Activated naive CD4-positive, alpha-beta T cell treated with anti-CD3 and anti-CD28 coated beads, Interleukin-2, amount 50 U/mL, for 72 hours (primary cell): ENCODE data around the gene APOBEC3A. TPM values are rescaled to one million over a fixed set of nuclear protein-coding genes. Genes with fewer than 3 reads are reported as not detected.
"Not testable (repeated sequence)": the region's sequence is repeated elsewhere in the genome, so short reads cannot be mapped to it uniquely, and the experiment has no call there.

Source experiments
- ATAC-seq, 2 donors: fragments of 150-1000 bp; cut with Tn5 transposase; 2 replicates each; pipeline ENCODE4 v1.10.0; 2021; ENCODE audit warnings: mild to moderate bottlenecking in 2 of 2, moderate library complexity in 2 of 2
- DNase-seq, 2 donors: peaks; one replicate each; pipeline ENCODE4 v3.0.0; 2021 to 2022; ENCODE audit warnings: low spot score in 2 of 2
- H3K27ac Mint-ChIP-seq, 2 donors: one replicate each; pipeline ENCODE4 v1.8.0; 2022; ENCODE audit warnings: mild to moderate bottlenecking in 2 of 2, mixed read lengths in 2 of 2
- H3K36me3 Mint-ChIP-seq, 2 donors: one replicate each; pipeline ENCODE4 v1.8.0; 2022; ENCODE audit warnings: mixed read lengths in 2 of 2
- H3K9me3 Mint-ChIP-seq, 2 donors: one replicate each; pipeline ENCODE4 v1.8.0; 2022; ENCODE audit warnings: mixed read lengths in 2 of 2
- total RNA-seq, 2 donors: library from RNA; stranded (reverse); gene quantifications; one replicate each; pipeline ENCODE4 v1.2.3, GENCODE V29; 2022

Gene APOBEC3A
- total RNA-seq, 2 donors from 2014 or later = not detected

DNA sequence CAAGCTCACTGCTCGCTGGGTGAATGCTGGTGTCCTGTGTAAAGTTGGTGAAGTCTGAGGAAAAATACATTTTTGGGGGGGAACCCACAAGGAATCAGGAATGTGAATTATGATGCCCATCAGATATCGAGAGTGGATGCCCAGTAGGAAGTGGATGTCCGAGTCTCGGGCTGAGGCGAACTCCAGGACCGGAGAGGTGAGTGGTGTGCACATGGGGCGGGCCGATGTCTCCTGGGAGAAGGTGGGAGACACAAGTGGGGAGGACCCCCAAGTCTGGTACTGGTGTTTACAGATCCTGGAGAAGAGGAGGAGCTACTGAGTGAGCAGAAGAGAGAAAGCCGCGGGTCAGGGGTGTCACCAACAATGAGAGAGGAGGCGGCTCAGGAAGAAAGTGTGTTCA is 19.2 kb upstream of the APOBEC3A start:
- DNase-seq (no peak), ATAC-seq (no peak)
- Mint-ChIP-seq H3K27ac (no peak overlapping the region), H3K36me3 (no peaks in the 10 kb centered on the region), H3K9me3 (no peaks in the 10 kb centered on the region)

DNA sequence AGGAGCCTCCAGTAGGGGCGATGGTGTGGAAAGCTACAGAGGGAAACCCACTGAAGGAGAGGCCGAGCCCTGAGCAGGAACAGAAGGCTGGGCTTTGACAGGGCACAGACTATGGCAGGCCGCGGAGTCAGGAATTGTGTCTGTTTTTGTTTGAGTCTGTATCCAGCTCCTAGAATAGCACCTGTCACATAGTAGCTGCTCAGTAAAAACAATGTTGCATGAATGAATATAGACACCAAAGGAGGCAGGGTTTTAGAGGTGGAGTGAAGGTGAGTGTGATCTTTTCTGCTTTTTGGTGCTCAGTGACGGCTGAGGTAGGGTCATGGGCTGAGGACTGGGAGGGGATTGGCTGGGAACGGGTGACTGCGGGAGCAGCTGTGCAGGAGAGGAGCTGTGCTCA is 18.5 kb upstream of the APOBEC3A start:
- no peaks in the 10 kb centered on the region for H3K9me3 Mint-ChIP-seq
- no peak overlapping the region for H3K27ac Mint-ChIP-seq
- DNase-seq = no peak
- H3K36me3 Mint-ChIP-seq = no peaks in the 10 kb centered on the region
- no peak for ATAC-seq

DNA sequence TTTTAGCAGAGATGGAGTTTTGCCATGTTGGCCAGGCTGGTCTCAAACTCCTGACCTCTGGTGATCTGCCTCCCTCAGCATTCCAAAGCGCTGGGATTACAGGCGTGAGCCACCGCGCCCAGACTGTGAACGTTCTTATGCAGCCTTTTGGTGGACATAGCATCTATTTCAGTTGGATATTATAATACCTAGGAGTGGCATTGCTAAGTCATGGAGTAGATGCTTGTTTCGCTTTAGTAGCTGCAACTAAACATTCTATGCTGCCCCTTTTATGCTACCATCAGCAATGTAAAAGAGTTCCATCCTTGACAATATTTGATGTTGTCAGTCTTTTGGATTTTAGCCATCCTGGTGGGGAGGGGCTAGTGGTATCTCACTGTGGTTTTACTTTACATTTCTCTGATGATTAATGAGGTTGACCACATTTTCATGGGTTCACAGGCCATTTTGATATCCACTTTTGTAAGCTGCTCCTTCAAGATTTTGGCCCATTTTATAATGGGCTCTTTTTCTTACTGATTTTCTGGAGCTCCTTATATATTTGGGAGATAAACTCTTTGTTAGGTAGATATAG is 16.5 kb upstream of the APOBEC3A start:
- Mint-ChIP-seq H3K9me3 (no peaks in the 10 kb centered on the region), H3K36me3 (no peaks in the 10 kb centered on the region), H3K27ac (peak overlapping the region in 1 of 2 donors; percentile 84)
- ATAC-seq (peak; percentile 18 to 25), DNase-seq (peak in 1 of 2 donors; percentile 31)

DNA sequence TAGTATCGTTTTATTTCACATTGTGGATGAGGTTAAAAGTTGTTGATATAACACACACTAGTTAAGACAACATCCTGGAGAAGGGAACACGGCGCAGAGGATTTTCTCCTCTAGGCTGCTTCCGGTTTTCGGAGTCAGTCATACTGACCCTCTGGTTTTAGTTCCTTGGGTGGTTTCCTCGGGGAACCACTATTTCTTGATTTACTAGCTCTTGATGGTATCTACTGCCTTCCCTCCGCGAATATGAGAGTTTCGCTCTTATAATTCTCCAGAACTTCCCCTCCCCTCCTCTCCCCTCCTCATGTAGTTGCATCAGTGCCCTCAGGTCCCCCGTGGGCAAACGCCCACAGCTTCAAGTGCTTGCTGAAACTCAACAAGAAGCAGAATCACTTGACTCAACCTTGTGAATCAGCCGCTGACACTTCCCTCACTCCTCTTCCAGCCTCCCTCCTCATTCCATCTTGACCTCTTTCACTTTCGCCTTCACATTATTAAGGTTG is 15.9 kb upstream of the APOBEC3A start:
- no peaks in the 10 kb centered on the region for H3K36me3 Mint-ChIP-seq
- no peaks in the 10 kb centered on the region for H3K9me3 Mint-ChIP-seq
- peak overlapping the region; percentile 84 to 86 for H3K27ac Mint-ChIP-seq
- ATAC-seq (peak; percentile 92 to 94), DNase-seq (peak; percentile 56 to 84)

DNA sequence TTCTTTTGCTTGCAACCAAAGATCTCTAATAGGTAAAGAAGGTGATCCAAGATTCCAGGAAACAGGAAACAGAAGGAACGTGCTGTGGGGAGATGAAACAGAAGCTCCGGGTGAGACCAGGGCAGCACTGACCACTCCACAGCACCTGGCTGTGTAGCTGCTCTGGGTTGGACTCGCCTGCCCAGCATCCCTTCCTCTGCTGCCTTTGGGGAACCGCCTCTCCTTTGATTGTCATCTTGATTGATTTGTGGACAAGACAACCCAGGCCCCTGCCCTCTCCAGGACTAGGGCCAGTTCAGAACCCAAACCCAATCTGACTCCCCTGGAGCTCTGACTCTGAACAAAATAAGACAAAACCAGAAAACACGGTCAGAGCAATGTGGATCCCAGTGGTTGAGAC is 14.7 kb upstream of the APOBEC3A start:
- Mint-ChIP-seq H3K27ac (peak overlapping the region in 1 of 2 donors; percentile 34), H3K9me3 (no peaks in the 10 kb centered on the region), H3K36me3 (no peaks in the 10 kb centered on the region)
- DNase-seq = no peak
- ATAC-seq = no peak

DNA sequence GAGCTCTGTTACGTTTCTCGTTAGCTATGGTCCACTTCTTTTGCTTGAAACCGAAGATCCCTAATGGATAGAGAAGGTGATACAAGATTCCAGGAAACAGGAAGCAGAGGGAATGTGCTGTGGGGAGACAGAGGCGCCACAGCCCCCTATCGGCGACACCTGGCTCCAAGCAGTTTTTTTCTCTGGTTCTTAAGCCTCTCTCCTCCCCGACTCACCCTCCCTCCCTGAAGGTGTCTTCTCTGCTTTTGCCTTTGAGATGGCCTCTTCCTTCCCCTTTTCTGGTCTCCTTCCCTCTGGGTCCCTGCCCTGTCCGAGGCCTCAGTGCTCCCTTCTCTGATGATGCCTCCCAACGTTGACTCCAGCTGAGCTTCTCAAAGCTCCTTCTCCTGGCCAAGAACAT is 14.2 kb upstream of the APOBEC3A start:
- DNase-seq (peak in 1 of 2 donors; percentile 31), ATAC-seq (no peak)
- Mint-ChIP-seq H3K27ac (peak overlapping the region in 1 of 2 donors; percentile 34), H3K9me3 (no peaks in the 10 kb centered on the region), H3K36me3 (no peaks in the 10 kb centered on the region)

DNA sequence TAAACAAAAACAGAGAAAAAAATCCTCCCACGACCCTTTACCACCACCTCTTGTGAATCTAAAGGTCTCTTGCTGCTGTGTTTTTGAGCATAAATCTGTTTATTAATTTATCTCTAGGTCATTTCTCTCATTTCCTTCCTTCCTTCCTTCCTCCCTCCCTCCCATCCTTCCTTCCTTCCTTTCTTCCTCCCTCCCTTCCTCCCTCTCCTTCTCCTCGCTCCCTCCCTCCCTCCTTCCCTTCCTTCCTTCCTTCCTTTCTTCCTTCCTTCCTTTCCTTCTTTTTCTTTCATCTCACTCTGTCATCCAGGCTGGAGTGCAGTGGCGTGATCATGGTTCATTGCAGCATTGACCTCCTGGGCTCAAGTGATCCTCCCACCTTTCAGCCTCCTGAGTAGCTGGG is 13.5 kb upstream of the APOBEC3A start:
- Mint-ChIP-seq H3K9me3 (no peaks in the 10 kb centered on the region), H3K36me3 (no peaks in the 10 kb centered on the region), H3K27ac (no peak overlapping the region)
- DNase-seq (no peak), ATAC-seq (no peak)

DNA sequence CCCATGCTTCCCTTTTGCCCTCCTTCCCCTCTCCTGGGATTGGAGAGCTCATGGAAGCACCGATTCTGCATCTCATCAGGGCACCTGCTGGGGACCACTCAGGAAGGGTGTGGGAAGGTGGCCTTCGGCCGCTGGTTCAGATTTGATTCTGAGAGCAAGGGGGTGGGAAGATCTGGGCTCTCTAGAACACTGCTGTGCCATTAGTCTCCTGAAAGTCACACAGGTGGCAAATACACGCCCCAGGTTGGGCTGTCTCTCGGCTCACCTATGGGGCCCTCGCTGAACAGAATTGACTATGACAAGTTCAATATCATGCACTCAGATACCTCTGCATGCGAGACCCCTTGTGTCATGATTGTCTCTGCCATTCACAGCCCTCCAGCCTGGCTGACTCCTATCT is 12.8 kb upstream of the APOBEC3A start:
- DNase-seq (no peak), ATAC-seq (no peak)
- H3K9me3 Mint-ChIP-seq = no peaks in the 10 kb centered on the region
- H3K36me3 Mint-ChIP-seq = no peaks in the 10 kb centered on the region
- no peak overlapping the region for H3K27ac Mint-ChIP-seq

DNA sequence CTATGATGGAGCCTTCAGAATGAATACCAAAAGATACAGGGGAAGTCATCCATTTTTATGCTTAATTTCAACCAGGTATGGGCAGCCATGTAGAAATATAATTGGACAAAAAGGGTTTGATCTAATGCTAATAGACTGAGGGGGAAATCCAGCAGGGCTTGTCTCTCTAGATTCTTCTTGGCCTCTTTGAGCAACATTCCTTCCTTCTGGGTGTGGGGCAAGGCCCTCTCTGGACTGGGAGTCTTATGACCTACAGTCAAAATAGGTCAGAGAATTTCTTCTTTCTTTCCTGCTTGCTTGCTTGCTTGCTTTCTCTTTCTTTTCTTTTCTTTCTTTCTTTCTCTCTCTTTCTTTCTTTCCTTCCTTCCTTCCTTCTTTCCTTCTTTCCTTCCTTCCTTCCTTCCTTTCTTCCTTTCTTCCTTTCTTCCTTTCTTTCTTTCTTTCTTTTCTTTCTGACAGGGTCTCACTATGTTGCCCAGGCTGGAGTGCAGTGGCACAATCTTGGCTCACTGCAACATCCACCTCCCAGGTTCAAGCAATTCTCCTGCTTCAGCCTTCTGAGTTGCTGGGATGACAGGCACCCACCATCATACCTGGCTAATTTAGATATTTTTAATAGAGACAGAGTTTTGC is 11.6 kb upstream of the APOBEC3A start:
- not testable (repeated sequence) for ATAC-seq, H3K36me3 Mint-ChIP-seq
- peak overlapping the region in 1 of 2 donors; percentile 22 for H3K27ac Mint-ChIP-seq

DNA sequence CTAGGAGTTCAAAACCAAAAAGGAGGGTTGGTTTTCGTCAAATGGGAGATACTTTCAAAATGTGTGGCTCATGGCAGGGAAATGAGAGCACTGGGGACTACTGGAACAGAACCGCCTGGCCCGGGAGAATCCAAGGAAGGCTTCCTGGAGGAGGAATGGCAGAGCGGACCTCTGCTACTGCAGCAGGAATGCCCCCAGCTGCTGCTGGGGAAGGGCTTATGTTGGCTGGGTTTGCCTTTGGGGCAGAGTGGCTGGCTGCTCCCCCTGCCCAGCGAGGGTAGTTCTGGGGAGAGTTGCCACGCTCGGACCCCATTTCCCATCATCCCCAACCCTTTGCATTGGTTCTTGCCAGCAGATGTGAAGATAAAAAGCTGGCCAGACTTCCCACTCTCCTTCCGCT is 10.6 kb upstream of the APOBEC3A start:
- no peaks in the 10 kb centered on the region for H3K36me3 Mint-ChIP-seq
- no peak for DNase-seq
- ATAC-seq = no peak
- H3K27ac Mint-ChIP-seq = no peak overlapping the region
- H3K9me3 Mint-ChIP-seq = no peaks in the 10 kb centered on the region

More for the DNA sequence above, 11.6 kb upstream of the APOBEC3A start:
- H3K9me3 Mint-ChIP-seq, DNase-seq: not testable (repeated sequence)

DNA sequence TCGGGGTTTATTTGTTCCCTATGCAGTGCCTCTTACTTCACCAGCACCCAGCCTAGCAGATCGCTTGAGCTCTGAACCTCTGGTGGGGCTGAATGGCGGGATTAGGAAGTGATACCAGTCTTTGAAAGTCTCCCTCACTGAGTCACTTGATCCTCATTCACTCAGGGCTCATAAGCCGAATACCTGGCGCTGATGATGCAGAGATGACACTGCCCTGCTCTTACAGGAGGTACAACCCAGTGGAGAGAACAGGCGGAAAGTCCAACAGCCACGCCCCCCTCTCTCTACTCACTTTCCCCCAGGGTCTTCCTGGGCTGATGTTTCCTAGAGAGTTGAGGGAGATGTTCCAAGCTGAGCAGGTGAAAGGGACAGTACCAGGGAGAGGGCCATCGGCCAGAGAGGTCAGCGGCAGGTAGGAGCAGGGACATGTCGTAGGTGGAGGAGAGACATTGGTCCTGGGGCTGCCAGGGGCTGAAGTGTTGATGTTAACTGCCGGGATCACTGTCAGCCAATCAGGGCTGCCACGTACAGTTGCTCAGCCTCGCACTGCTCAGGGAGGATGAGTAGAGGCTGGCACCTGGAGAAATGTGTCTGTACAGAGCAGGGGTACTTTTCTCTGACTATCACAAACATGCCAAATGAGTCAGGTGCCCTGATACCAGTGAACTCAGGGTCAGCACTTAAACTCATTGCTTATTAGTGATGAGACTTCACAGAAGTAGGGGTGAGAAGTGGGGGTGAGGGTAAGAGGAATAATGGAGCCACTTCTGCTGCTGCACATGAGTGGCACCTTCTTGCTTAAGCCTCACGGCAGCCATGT is 9.9 kb upstream of the APOBEC3A start:
- Mint-ChIP-seq H3K27ac (no peak overlapping the region), H3K9me3 (no peaks in the 10 kb centered on the region), H3K36me3 (no peaks in the 10 kb centered on the region)
- DNase-seq (no peak), ATAC-seq (peak; percentile 55 to 82)

DNA sequence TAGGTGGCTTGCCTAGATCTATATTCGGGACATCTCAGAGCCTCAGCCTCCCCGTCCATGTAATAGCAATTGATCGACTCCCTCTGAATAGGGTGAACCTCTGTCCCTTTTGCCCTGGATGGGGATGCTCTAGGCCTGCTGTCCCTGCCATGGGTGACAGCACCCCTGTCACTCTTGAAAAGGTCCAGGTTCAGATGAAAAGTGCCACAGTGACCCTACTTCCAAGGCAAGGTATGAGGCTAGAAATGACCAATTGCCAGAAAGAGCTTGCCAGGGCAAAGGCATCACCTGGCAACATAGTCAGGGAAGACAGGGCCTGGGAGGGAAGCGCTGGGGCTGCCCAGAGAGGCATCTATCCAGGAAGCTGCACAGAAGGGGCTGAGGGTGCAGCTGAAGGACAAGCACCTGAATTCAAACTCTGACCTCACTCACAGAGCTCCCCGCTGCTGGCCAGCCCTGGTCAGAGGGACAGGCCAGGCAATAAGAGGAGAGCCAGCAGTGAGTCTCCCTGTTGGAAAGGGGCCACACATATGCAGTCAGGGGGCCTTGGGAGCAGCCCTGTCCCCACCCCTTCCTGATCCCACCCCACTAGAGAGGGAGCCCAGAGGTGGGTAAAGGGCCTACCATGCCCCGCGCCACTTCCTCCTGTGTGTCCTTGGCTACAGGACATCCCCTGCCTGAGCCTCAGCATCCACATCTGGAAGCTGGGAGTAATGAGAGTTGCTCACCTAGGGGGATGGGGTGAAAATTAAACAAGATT is 9.0 kb upstream of the APOBEC3A start:
- Mint-ChIP-seq H3K27ac (no peak overlapping the region), H3K36me3 (no peaks in the 10 kb centered on the region), H3K9me3 (no peaks in the 10 kb centered on the region)
- DNase-seq = no peak
- ATAC-seq = no peak

DNA sequence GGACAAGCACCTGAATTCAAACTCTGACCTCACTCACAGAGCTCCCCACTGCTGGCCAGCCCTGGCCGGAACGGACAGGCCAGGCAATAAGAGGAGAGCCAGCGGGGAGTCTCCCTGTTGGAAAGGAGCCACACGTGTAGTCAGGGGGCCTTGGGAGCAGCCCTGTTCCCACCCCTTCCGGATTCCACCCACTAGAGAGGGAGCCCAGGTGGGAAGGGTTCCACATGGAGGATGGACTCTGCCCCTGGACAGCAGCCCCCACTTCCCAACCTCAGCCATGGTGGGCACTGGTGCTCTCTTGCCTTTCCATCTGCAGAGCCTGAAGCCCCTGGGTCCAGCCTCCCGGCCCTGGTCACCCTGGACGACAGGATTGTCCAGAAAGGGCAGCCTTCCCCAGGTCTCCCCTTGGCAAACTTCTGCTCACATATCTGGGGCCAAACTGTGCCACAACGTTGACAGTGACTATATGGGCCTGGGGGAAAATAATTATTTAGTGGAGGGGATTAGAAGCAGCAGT is 7.5 kb upstream of the APOBEC3A start:
- Mint-ChIP-seq H3K9me3 (no peaks in the 10 kb centered on the region), H3K27ac (no peak overlapping the region), H3K36me3 (no peaks in the 10 kb centered on the region)
- DNase-seq (no peak), ATAC-seq (no peak)

DNA sequence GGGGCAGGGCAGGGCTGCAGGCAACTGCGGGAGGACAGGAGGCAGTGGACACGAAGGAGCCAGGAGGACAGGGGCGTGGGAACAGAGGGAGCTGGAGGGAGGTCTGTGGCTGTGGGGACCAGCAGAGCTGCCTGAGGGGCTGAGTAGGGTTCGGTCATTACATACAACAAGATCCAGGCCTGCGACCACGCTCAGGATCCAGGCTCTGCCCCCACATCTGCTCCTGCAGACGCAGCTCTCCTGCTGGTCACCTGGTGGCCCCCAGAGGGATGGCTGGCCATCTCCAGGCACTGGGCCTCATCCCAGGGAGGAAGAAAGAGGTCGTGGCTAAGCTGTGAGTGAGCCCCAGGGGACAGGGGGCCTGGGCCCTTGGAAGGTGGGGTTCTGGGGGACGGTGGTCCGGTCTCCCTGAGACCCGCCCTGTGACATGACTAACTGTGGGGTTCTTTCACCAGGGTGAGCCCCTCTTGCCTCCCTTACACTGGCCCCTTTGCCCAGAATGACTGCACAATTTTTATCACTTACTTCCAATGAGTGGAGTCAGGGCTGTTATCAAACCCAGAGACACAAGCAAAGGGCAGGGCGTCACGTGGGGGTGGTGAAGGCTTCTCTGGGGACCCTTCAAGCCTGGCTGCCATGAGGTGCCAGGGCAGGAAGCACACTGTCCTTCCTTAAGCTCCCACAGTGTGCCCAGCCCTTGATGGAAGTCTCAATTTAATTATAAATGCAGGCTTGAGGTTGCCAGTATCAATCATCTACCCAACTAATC is 6.7 kb upstream of the APOBEC3A start:
- DNase-seq (no peak), ATAC-seq (no peak)
- Mint-ChIP-seq H3K36me3 (no peaks in the 10 kb centered on the region), H3K27ac (no peak overlapping the region), H3K9me3 (no peaks in the 10 kb centered on the region)

DNA sequence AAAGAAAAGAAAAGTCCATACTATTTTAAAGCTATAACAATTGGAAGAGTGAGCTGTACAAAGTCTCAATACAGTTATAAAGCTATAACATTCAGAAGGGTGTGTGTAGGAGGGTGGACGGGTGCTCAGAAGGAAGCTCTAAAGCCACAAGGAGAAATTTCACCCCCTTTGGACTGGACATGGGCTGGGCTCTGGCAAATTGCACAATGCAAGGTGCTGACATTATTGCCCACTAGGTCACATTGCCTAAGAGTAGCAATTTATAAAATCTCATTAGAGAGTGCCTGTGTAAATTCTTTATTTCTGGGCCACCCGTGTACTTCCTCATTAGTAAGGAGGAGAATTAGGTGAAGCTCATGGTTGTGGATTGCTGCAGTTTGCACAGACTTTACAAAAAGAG is 5.7 kb upstream of the APOBEC3A start:
- Mint-ChIP-seq H3K36me3 (no peaks in the 10 kb centered on the region), H3K9me3 (no peaks in the 10 kb centered on the region), H3K27ac (no peak overlapping the region)
- DNase-seq (no peak), ATAC-seq (no peak)
